A549 (cell line): ENCODE data around the gene CHD1L.
"Not testable (repeated sequence)": the region's sequence is repeated elsewhere in the genome, so short reads cannot be mapped to it uniquely, and the experiment has no call there.

Experiments used
- BHLHE40 ChIP-seq: IDR thresholded peaks from 2 replicates; pipeline ENCODE4 v1.6.1; 2012; ENCODE audit warnings: low read depth, low read length, inconsistent platforms
- CBX8 ChIP-seq: fragments of 200-600 bp; sonication (generic); IDR thresholded peaks from 2 replicates; pipeline ENCODE4 v1.6.1; 2016
- CEBPB ChIP-seq, 2 experiments: fragments of >200 bp in 1 of 2; sonication (Bioruptor Twin) in 1 of 2; formaldehyde crosslinking in 1 of 2; IDR thresholded peaks; 2 replicates each; pipeline ENCODE4 v1.6.1; 2012 to 2016
- ESRRA ChIP-seq: fragments of 150-350 bp; IDR thresholded peaks from 2 replicates; pipeline ENCODE4 v1.6.1; 2014; ENCODE audit warnings: mild to moderate bottlenecking, low read length, borderline replicate concordance
- JUN ChIP-seq, 2 experiments: fragments of >200 bp; sonication (Bioruptor Twin); formaldehyde crosslinking; IDR thresholded peaks; 2 replicates in 1 of 2; 3 replicates in 1 of 2; pipeline ENCODE4 v1.6.1; 2016 to 2017
- MAX ChIP-seq: IDR thresholded peaks from 2 replicates; pipeline ENCODE4 v1.6.1; 2012
- MYC ChIP-seq: IDR thresholded peaks from 2 replicates; pipeline ENCODE4 v1.6.1; 2012; ENCODE audit warnings: mild to moderate bottlenecking, inconsistent platforms, low read length, improper control_type of control experiment, borderline replicate concordance
- POLR2A ChIP-seq: IDR thresholded peaks from 2 replicates; pipeline ENCODE4 v1.6.1; 2012; ENCODE audit warnings: mild to moderate bottlenecking, low read length
- RFX5 ChIP-seq: fragments of 450-650 bp; IDR thresholded peaks from 2 replicates; pipeline ENCODE4 v1.7.1; 2014; ENCODE audit warnings: antibody characterized with exemption, mild to moderate bottlenecking, moderate library complexity
- ZC3H11A ChIP-seq: fragments of 450-650 bp; IDR thresholded peaks from 2 replicates; pipeline ENCODE4 v1.6.1; 2014; ENCODE audit warnings: antibody characterized with exemption, mild to moderate bottlenecking
- ZNF302 ChIP-seq: fragments of 250-450 bp; sonication (Bioruptor Pico); IDR thresholded peaks from 2 replicates; pipeline ENCODE4 v1.9.0; 2021; ENCODE audit warnings: inconsistent platforms, mild to moderate bottlenecking, moderate library complexity
- TF ChIP-seq, protein P1 (sequence below): fragments of >200 bp; sonication (Bioruptor Twin); formaldehyde crosslinking; IDR thresholded peaks from 3 replicates; pipeline ENCODE4 v1.5.1; 2016
- TF ChIP-seq, protein P2 (sequence below): fragments of >200 bp; sonication (Bioruptor Twin); formaldehyde crosslinking; IDR thresholded peaks from 3 replicates; pipeline ENCODE4 v1.6.1; 2016
- TF ChIP-seq, protein P3 (sequence below): fragments of 200-600 bp; sonication (generic); IDR thresholded peaks from 2 replicates; pipeline ENCODE4 v1.6.1; 2016; ENCODE audit warnings: antibody characterized with exemption, mild to moderate bottlenecking, moderate library complexity

GRCh38 chr1:147233903-147234302 lies 8.6 kb upstream of the CHD1L start:
- TF ChIP-seq POLR2A; CEBPB (IDR thresholded peaks at IDR 0.05); CBX8; JUN (IDR thresholded peaks at IDR 0.05); RFX5; MYC; BHLHE40; ESRRA; ZC3H11A; MAX; ZNF302 (CRISPR knock-in tag): not testable (repeated sequence)
- TF ChIP-seq, protein P1, sequence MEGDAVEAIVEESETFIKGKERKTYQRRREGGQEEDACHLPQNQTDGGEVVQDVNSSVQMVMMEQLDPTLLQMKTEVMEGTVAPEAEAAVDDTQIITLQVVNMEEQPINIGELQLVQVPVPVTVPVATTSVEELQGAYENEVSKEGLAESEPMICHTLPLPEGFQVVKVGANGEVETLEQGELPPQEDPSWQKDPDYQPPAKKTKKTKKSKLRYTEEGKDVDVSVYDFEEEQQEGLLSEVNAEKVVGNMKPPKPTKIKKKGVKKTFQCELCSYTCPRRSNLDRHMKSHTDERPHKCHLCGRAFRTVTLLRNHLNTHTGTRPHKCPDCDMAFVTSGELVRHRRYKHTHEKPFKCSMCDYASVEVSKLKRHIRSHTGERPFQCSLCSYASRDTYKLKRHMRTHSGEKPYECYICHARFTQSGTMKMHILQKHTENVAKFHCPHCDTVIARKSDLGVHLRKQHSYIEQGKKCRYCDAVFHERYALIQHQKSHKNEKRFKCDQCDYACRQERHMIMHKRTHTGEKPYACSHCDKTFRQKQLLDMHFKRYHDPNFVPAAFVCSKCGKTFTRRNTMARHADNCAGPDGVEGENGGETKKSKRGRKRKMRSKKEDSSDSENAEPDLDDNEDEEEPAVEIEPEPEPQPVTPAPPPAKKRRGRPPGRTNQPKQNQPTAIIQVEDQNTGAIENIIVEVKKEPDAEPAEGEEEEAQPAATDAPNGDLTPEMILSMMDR = not testable (repeated sequence)
- TF ChIP-seq, protein P2, sequence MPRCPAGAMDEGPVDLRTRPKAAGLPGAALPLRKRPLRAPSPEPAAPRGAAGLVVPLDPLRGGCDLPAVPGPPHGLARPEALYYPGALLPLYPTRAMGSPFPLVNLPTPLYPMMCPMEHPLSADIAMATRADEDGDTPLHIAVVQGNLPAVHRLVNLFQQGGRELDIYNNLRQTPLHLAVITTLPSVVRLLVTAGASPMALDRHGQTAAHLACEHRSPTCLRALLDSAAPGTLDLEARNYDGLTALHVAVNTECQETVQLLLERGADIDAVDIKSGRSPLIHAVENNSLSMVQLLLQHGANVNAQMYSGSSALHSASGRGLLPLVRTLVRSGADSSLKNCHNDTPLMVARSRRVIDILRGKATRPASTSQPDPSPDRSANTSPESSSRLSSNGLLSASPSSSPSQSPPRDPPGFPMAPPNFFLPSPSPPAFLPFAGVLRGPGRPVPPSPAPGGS = not testable (repeated sequence)
- TF ChIP-seq, protein P3, sequence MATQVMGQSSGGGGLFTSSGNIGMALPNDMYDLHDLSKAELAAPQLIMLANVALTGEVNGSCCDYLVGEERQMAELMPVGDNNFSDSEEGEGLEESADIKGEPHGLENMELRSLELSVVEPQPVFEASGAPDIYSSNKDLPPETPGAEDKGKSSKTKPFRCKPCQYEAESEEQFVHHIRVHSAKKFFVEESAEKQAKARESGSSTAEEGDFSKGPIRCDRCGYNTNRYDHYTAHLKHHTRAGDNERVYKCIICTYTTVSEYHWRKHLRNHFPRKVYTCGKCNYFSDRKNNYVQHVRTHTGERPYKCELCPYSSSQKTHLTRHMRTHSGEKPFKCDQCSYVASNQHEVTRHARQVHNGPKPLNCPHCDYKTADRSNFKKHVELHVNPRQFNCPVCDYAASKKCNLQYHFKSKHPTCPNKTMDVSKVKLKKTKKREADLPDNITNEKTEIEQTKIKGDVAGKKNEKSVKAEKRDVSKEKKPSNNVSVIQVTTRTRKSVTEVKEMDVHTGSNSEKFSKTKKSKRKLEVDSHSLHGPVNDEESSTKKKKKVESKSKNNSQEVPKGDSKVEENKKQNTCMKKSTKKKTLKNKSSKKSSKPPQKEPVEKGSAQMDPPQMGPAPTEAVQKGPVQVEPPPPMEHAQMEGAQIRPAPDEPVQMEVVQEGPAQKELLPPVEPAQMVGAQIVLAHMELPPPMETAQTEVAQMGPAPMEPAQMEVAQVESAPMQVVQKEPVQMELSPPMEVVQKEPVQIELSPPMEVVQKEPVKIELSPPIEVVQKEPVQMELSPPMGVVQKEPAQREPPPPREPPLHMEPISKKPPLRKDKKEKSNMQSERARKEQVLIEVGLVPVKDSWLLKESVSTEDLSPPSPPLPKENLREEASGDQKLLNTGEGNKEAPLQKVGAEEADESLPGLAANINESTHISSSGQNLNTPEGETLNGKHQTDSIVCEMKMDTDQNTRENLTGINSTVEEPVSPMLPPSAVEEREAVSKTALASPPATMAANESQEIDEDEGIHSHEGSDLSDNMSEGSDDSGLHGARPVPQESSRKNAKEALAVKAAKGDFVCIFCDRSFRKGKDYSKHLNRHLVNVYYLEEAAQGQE = not testable (repeated sequence)
